Loucy (cell line): ENCODE measurements around the gene LPP.

Source experiments
- CTCF ChIP-seq: fragments of 200-600 bp; sonication (generic); conservative IDR thresholded peaks from 2 replicates; pipeline ENCODE4 v1.5.1; 2014; ENCODE audit warnings: mild to moderate bottlenecking, antibody characterized with exemption, low read length
- EZH2phosphoT487 ChIP-seq: fragments of 200-600 bp; IDR thresholded peaks from 2 replicates; pipeline ENCODE4 v1.6.1; 2018; ENCODE audit warnings: antibody characterized with exemption, mild to moderate bottlenecking, moderate library complexity, borderline replicate concordance

- no peak for TF ChIP-seq CTCF
- no peak for TF ChIP-seq EZH2phosphoT487
Measured at GRCh38 chr3:188248036-188248561, 94.1 kb downstream of the LPP start.
